ENCODE measurements around the gene ZNF81. TPM values are rescaled to one million over a fixed set of nuclear protein-coding genes. Genes with fewer than 3 reads are reported as not detected.

ZNF81 gene
- total RNA-seq, 2 donors from 2014 or later = 6.8 to 8.2 TPM

DNA sequence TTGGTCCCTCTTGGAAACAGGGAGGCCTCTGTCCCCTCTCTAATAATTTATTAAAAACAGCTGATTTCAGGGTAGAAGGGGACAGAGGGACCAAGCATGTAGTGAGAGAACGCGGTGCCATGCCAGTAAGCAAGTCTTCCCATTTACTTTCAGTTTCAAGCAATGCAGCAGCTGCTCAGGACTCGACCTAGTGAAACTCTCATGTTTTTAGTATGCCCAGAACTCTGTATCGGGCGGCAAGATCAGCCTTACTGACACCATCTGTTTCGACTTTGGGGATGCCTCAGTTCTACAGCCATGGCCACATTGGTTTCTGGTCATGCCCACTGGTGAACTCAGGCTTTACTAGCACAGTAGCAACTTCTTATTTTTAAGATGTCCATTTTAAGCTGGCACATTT is 40.6 kb downstream of the ZNF81 start:
- H3K4me1 ChIP-seq (ENCODE audit: control insufficient read depth in 1 of 2, low read depth in 2 of 2) = no peaks in the 10 kb centered on the region

DNA sequence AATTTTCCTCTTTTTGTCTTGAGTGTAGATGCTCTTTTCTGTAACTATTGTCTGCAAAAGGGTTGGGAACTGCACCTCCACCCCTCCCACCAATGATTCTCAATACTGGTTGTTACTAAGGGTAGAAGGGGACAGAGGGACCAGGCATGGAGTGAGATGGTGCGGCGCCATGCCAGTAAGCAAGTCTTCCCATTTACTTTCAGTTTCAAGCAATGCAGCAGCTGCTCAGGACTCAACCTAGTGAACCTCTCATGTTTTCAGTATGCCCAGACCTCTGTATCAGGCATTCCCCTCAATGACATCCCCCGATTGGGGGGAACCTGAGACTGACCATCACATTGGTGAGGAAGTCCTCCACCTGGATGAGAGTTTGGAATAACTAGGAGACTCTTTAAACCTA is 41.5 kb downstream of the ZNF81 start:
- H3K27me3 ChIP-seq (replicated peaks; ENCODE audit: insufficient read depth) = no peaks in the 10 kb centered on the region

More for the DNA sequence above, 40.6 kb downstream of the ZNF81 start:
- TF ChIP-seq, protein P1, sequence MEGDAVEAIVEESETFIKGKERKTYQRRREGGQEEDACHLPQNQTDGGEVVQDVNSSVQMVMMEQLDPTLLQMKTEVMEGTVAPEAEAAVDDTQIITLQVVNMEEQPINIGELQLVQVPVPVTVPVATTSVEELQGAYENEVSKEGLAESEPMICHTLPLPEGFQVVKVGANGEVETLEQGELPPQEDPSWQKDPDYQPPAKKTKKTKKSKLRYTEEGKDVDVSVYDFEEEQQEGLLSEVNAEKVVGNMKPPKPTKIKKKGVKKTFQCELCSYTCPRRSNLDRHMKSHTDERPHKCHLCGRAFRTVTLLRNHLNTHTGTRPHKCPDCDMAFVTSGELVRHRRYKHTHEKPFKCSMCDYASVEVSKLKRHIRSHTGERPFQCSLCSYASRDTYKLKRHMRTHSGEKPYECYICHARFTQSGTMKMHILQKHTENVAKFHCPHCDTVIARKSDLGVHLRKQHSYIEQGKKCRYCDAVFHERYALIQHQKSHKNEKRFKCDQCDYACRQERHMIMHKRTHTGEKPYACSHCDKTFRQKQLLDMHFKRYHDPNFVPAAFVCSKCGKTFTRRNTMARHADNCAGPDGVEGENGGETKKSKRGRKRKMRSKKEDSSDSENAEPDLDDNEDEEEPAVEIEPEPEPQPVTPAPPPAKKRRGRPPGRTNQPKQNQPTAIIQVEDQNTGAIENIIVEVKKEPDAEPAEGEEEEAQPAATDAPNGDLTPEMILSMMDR (IDR thresholded peaks at IDR 0.05) = no peak
- DNase-seq (ENCODE audit: low spot score) (no peak), ATAC-seq (ENCODE audit: insufficient number of reproducible peaks, low FRiP score, low read depth) (no peak)
- H3K4me3 ChIP-seq = no peak overlapping the region
- H3K27ac ChIP-seq = no peak overlapping the region
- no peaks in the 10 kb centered on the region for H3K9me3 ChIP-seq
- H3K27me3 ChIP-seq (replicated peaks; ENCODE audit: insufficient read depth) = no peaks in the 10 kb centered on the region
- no peaks in the 10 kb centered on the region for H3K36me3 ChIP-seq

DNA sequence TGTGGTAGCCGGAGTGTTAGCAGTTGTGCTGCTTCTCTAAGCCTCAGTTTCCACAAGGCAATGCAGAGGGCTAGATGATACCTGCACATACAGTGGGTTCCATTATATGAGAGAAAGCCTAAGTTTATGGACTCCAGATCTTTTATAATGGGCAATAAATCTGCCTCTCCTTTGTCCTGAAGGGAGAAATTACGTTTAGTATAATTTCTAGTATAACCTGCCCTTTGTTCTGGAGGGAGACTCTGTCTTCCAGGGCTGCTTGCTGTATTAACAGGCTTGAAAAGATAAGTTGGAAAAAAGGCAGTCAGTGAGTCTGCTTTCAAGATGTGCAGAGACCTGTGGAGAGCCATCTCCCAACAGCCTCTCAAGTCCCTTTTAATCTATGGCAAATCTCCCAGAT is 42.8 kb downstream of the ZNF81 start:
- no peak for DNase-seq (ENCODE audit: low spot score)
- Histone ChIP-seq H3K9me3 (no peaks in the 10 kb centered on the region), H3K36me3 (no peaks in the 10 kb centered on the region), H3K4me3 (no peak overlapping the region), H3K27ac (no peak overlapping the region), H3K4me1 (ENCODE audit: control insufficient read depth in 1 of 2, low read depth in 2 of 2) (no peaks in the 10 kb centered on the region), H3K27me3 (replicated peaks; ENCODE audit: insufficient read depth) (no peaks in the 10 kb centered on the region)
- ATAC-seq (ENCODE audit: insufficient number of reproducible peaks, low FRiP score, low read depth) = no peak
- TF ChIP-seq, protein P1 (IDR thresholded peaks at IDR 0.05) = no peak

More for the DNA sequence above, 41.5 kb downstream of the ZNF81 start:
- no peaks in the 10 kb centered on the region for H3K36me3 ChIP-seq
- TF ChIP-seq, protein P1 (IDR thresholded peaks at IDR 0.05) = no peak
- no peak overlapping the region for H3K27ac ChIP-seq
- no peaks in the 10 kb centered on the region for H3K9me3 ChIP-seq
- no peak for ATAC-seq (ENCODE audit: insufficient number of reproducible peaks, low FRiP score, low read depth)
- no peaks in the 10 kb centered on the region for H3K4me1 ChIP-seq (ENCODE audit: control insufficient read depth in 1 of 2, low read depth in 2 of 2)
- DNase-seq (ENCODE audit: low spot score) = no peak
- no peak overlapping the region for H3K4me3 ChIP-seq

DNA sequence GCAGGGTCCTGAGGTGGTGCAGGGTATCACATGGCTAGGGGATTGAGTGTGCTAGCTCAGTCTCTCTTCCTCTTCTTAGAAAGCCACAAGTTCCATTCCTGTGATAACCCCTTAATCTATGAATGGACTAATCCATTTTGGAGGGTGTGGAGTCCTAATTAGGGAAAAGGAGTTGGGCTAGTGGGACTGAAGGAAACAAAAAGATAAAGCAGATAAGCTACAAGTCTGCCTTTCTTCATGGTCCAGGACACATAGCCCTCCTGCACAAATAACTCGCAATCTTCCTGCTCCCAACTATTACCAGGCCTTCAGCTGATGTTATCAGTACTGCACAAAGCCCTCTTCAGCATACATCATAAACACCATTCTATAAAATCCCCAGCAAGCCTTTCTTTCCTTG is 44.2 kb downstream of the ZNF81 start:
- TF ChIP-seq, protein P1 (IDR thresholded peaks at IDR 0.05) = no peak
- no peaks in the 10 kb centered on the region for H3K4me1 ChIP-seq (ENCODE audit: control insufficient read depth in 1 of 2, low read depth in 2 of 2)
- no peaks in the 10 kb centered on the region for H3K9me3 ChIP-seq
- no peak for DNase-seq (ENCODE audit: low spot score)
- H3K27me3 ChIP-seq (replicated peaks; ENCODE audit: insufficient read depth) = no peaks in the 10 kb centered on the region
- no peak overlapping the region for H3K27ac ChIP-seq
- no peak overlapping the region for H3K4me3 ChIP-seq
- H3K36me3 ChIP-seq = no peaks in the 10 kb centered on the region
- ATAC-seq (ENCODE audit: insufficient number of reproducible peaks, low FRiP score, low read depth) = no peak

DNA sequence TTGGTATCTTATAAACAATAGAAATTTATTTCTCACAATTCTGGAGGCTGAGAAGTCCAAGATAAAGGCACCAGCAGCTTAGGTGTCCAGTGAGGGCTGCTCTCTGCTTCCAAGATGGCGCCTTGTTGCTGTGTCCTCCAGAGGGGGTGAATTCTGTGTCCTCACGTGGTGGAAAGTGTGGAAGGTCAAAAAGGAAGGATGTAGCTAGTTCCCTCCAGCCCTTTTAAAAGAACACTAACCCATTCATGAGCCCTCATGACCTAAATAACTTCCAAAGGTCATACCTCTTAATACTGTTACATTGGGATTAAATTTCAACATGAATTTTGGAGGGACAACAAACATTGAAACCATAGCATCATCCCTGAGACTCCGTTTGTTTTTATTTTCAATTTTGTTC is 48.8 kb downstream of the ZNF81 start:
- no peak overlapping the region for H3K4me3 ChIP-seq
- ATAC-seq (ENCODE audit: insufficient number of reproducible peaks, low FRiP score, low read depth) (no peak), DNase-seq (ENCODE audit: low spot score) (no peak)
- no peaks in the 10 kb centered on the region for H3K27me3 ChIP-seq (replicated peaks; ENCODE audit: insufficient read depth)
- TF ChIP-seq, protein P1 (IDR thresholded peaks at IDR 0.05) = no peak
- H3K9me3 ChIP-seq = no peaks in the 10 kb centered on the region
- no peaks in the 10 kb centered on the region for H3K4me1 ChIP-seq (ENCODE audit: control insufficient read depth in 1 of 2, low read depth in 2 of 2)
- no peaks in the 10 kb centered on the region for H3K36me3 ChIP-seq
- H3K27ac ChIP-seq = no peak overlapping the region
